HG02943 (cell line): ENCODE data around the gene ZSWIM7.

Experiments used
- ATAC-seq: cut with Tn5 transposase; IDR thresholded peaks from one replicate; pipeline ENCODE4 v1.9.1; 2021; ENCODE audit warnings: mild to moderate bottlenecking, low read depth, moderate library complexity; ENCODE audit not compliant: unreplicated experiment

The ZSWIM7 gene

DNA sequence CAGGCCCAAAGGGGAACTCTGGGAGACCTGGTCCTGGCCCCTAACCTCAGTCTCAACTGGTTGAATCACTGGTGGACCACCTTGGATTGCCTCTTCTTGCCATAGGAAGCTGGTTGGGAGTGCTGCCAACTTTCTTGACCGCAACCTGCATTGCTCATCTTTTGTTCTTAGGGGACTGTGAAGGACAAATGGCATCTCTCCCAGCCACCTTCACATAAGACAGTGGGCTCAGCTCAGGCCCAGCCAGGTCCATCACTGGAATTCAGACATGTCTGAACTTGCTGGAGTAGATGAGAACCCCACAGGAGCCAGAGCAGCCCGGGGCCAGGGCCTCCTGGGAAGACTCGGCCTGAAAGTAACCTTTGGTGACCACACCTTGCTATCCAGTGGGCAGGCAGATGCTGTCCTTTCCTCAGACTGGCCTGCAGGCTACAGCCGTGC, 35.8 kb downstream of the ZSWIM7 start:
- no peak for ATAC-seq

DNA sequence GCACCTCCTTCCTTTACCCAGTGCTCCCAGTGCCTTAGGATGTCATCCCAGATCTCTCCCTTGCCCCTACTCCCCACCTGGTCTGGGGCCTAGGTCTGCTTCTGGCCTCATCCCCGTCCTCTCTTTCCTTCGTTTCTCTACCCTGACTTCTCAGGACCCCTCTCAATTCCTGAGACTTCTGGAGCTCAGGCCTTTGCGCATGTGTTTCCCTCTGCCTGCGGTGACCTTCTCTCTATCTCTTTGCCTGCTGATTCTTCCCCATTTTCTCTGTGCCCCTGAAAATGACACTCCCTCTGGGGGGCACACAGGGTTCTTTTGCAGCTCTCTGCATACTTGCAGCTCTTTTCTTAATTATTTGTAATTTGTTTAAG, 41.0 kb downstream of the ZSWIM7 start:
- no peak for ATAC-seq

DNA sequence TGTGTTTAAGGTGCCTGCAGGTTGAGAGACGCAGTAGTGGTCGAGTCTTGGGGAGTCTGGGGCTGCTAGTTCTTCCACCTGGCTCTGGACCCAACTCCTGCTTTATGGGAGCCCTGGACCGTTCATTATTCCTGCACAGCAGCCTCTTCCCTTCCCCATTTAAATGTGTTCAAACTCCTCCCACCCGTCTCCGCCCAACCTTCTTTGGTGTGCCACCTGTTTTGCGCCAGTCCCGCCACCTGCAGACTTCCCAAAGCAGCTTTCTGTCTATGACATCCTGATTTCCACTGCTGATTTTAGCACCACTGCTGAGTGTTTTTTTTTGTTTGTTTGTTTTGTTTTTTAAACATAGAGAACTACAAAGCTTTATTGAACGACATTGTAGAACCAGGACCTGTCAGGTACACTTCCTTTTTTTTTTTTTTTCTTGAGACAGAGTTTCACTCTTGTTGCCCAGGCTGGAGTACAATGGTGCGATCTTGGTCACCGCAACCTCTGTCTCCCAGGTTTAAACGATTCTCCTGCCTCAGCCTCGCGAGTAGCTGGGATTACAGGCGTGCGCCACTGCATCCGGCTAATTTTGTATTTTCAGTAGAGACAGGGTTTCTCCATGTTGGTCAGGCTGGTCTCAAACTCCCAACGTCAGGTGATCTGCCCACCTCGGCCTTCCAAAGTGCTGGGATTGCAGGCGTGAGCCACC, 41.7 kb downstream of the ZSWIM7 start:
- ATAC-seq = no peak

DNA sequence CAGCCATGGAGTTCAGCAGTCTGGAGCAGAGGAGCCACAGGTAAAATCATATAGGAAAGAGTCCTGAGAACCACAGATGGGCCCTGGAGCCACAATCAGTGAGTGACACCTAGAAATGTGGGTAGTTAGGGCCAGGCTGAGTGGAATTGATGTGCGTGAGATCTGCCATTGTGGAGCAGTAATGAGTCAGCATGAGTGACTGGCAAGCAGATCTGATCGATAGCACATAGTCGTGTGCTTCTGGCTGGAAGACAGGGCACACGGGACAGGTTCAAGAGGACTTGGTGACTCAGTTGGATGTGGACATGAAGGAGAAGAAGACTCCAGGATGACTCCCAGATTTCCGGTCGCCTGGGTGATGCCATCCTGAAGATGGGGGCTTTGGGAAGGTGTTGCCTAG, 42.3 kb downstream of the ZSWIM7 start:
- ATAC-seq = no peak

DNA sequence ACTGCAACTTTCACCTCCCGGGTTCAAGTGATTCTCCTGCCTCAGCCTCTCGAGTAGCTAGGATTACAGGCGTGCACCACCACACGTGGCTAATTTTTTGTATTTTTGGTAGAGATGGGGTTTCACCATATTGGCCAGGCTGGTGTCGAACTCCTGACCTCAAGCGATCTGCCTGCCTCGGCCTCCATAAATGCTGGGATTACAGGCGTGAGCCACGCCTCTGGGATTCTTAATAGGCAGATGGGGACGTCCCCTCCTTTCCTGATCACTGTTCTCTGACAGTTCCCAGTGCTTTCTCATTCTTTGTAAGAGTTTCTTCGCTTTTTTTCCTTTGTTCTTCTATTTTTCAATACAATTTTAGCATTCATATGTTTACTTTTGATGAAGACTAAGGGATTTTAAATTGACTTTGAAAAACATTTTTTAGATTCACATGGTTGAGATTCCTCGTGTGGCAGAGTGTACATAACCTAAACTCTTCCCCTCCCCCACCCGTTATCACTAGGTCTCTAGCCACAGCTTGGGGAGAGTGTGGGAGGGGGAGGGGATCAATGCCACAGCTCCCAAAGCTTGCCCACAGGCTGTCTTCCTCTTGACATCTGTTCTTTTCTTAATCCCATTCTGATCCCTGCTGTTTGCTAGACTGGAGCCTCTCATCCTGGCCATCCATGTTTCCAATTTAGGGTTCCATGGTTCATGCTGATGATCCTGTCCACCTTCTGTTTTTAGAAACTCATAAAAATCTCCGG, 43.5 kb downstream of the ZSWIM7 start:
- no peak for ATAC-seq

DNA sequence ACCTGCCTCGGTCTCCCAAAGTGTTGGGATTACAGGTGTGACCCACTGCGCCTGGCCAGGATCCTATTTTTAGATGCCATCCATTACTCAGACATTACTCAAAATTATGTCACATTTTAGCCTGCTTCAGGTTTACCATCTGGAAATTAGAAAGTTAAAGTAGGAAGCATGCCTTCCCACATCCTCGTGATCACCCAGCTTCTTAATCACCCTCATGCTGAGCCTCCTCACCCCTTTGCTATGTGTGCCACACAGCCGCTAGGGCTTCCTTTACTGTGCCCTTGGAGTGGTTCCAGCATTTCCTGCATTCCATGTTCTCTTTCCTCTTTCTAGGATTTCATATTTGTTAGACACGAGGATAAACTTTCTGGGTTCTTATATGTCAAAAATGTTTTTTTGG, 45.3 kb downstream of the ZSWIM7 start:
- no peak for ATAC-seq

DNA sequence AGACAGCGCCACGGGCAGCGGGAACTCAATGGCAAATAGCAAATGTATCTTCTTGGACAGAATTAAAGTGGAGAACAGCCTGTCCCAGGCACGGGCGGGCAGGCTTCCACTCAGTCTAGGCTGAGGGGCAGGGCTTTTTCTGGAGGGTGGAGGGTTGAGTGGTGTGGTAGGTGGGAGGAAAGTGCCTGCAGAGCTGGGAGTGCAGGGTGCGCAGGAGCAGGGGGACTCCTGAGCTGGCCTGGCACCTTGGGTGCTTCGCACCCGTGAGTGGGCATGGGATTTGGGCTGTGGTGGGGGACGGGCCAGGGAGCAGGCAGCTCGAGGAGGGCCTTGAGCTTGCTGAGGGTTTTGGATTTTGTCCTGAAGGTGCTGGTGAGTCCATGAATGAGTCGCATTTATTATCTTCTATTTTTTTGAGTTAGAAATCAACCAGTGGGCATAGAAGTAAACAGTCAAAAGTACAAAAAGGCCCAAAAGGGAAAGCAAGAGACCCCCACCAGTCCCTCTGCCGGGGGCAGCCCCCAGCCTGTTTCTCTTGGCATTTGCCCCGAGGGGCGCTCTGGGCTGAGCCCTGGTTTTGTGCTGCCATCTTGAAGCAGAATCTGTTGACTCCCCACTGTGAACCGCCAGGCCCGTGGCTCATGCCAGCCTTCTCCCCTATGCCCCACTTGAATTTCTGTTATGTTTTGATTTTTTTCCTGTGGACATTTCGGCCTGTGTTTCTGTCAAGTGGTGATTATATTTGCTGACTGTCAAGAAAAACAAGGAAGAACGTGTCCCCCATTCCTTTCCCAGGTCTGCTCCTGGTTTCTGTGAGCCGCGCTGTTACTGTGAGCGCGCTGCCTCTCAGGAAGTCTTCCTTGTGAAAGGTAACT, 46.4 kb downstream of the ZSWIM7 start:
- ATAC-seq = no peak

DNA sequence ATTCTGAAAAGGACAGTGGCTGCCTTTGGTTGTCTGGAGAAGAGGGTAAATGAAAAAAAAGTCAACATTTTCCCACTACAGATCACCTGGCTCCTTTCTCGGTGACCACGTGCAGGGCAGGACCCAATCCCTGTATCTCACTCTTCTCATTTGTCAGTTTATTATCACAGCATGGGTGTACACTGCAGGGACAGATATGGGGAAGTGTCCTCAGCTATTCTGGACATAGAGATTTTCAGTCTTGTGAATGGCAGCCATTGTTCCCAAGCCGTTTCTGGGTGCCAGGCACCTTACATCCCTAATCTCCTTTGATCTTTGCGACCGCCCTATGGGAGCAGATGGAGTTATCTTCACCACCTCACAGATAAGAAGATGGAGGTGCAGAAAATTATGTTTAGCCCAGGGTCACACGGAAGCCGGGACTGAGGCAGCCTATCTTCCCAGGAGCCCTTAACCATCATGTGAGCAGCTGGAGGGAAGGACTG, 47.4 kb downstream of the ZSWIM7 start:
- no peak for ATAC-seq

DNA sequence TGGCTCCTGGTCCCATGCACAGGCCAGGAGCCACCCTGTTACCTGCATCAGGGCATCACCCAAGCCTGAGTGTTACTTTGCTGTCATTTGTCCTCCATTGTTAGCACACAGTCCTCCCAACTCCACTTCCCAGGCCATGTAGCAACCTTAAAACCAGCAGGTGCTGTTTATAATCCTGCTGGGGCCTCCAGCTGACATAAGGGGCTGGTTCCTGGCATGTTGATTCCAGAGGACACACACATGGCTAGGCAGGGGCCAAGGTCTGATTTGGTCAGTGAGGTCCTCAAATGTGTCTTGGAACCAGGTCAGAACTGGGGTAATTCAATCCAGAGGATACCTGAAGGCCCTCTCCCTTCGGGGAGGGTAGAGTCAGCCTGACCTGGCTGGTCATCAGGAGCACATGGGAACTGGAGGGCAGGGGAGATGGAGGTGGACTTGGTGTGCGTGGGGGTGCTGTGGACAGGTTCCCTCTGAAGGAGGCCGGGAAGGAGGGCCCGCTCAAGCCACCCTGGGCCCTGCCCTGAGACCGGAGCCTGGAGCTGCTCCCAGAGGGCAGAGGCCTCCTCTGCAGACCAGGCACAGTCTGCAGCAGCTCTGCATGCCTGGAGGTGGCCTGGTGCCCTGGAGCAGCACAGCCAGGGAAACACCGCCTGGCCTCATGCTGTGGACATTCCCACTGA, 48.0 kb downstream of the ZSWIM7 start:
- no peak for ATAC-seq

DNA sequence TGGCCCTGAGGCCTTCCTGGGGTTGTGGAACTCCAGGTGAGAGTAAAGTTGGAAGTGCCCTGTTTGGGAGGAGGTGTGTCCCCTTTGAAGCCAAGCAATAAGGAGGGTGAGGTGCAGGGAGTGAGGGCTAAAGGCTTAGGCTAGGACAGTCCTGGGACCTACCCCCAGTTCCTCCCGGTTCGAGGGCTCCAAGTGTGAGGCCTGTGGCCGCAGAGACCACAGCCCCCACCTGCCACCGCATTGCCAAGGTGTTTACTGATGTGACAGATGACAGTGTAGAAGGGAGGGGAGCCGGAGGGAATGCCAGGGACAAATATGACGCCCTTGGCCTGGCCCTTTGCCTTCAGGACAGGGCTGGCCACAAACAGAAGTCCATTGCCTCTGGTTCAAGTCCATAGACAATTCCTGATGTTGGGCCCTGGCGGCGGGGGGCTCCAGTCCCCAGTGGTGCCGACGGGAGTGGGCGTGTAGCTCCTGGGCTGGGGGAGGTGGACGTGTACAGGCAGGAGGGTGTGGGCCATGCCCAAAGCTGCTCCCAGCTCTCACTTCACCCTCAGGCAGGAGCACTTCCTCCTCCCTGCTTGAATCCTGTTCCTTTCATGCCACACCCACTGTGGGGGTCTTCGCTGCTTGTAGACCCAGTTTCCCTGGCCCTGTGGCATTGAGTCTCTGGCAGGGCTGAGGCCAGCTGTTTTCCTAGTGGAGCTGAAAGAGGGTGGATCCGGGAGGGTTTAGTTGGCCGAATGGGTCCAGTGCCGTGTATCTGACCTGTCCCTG, 51.3 kb downstream of the ZSWIM7 start:
- ATAC-seq = no peak

DNA sequence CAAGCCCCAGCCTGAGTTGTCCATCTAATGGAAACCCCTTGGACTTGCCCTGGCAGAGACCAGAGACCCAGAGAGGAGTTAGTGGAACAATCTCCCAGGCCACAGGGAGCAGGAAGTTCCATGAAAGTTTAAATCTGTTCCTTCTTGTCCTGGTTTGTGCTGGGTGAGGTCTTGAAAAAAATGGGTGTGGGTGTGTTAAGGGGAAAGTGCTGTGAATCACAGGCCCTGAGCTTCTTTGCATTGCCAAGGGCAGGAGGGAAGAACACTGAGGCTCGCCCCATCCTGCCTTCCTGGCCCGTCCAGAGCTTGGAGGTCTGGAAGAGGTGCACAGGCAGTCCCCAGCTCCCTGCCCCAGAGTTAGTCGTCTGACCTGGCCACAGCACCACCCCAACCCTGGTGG, 52.2 kb downstream of the ZSWIM7 start:
- no peak for ATAC-seq

DNA sequence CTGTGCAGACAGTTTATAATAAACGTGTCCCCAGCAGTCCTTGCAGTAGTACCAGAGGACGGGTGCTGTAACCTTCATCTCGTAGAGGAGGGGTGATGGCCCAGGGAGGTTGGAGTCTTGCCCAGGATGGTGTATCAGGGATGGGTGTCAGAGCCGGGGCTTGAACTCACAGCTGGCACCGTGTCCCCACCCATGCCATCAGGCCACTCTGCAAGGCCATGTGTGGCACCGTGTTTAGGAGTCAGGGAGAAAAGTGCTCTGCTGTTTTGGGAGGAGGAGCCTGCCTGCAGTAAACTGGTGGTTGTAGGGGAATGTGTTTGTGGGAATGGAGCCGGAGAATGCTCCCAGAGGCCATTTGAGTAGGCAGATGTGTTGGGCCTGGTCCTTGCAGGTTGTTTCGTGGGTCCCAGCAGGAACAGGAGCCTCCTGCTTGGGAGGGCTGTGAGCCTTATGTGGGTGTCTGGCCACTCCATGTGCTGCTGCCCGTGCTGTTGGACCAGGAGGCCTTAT, 52.8 kb downstream of the ZSWIM7 start:
- no peak for ATAC-seq

DNA sequence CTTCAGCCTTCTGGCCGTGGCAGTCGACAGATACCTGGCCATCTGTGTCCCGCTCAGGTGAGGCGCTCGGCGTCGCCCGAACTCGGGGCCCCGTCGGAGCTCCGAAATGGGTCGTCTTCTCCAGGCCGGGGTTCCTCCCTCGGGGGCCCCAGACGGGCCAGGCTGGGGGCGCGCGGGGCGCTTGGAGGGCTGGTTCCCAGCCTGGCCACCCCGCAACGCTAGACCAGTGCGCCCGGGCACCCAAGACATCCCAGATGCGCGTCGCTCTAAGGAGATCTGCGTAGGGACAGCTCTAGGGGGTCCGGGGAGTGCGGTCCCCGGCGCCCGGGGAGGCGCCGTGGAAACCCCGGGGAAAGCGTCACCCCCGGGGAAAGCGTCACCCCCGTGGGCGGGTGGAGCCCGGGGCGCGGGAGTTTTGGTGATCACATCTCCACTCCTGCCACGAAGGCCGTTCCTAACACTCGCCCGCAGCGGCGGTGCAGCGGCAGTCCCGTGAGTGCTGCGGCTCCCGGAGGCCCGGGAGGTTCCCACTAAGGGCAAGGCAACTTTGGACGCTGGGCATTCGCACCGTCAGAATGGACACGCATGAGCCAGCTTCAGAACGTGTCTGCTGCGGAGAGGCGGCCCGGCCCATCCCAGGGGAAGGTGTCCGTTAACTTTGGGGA, 53.8 kb downstream of the ZSWIM7 start:
- ATAC-seq = peak; percentile 14

DNA sequence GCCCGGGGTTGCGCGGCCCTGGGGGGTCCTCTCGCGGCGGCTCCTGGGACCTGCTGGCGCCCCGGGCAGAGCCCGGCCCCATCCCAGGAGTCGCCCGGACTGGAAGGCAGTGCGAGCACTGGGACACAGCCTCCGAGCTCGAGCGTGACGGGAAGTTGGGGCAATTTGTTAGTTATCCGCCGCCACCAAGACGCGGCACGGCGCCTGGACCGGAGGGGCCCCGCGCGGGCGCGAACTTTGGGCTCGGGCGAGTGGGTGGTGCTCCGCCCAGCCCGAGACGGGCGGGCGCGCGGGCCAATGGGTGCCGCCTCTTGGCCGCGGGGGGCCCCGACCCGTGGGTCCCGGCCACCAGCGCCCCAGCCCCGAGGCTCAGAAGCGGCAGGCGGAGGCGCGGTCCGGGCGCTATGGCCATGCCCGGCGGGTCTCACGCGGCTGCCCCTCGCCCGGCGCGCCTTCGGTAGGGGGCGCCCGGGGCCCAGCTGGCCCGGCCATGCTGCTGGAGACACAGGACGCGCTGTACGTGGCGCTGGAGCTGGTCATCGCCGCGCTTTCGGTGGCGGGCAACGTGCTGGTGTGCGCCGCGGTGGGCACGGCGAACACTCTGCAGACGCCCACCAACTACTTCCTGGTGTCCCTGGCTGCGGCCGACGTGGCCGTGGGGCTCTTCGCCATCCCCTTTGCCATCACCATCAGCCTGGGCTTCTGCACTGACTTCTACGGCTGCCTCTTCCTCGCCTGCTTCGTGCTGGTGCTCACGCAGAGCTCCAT, 54.6 kb downstream of the ZSWIM7 start, which contains the start of gene ADORA2B:
Gene ADORA2B (plus strand): TSS at position 372 of the 768 bp plus-strand sequence. CDS start 119 bp downstream, at position 491.
- peak; percentile 56 for ATAC-seq

DNA sequence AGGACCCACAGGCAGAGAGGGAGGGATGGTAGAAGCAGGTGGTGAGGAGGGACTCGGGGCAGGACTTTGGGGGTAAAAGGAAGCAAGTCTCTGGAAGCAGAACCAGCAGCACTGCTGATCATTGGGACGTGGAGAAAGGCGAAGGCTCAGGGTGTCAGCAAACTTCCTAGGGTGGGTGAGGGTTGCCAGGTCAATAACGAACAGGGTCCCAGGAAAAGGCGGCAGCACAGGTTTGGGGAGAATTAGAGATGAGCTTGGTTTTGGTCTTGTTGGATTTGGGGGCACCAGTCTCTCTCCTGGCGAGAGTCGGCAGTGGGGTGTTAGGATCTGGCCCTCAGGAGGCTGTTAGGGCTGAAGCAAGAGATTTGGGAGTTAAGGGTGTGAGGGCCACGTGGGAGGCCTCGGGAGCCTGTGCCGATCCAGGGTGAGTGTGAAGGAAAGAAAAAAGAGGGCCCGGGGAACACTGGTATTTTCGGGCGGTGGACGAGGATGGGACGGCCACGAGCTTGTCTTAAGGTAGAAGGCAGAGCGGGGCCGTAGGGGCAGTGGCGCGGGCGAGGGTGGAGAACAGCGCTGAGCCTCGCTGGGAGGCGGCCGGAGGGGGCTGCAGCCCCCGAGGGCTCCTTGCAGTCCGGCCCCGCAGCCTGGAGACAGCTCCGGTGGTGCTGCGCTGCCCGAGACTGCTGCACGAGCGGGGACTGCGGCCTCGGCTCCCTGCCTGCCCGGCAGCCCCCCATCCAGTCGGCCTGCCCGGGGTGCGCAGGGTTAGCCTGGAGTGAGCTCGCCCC, 55.3 kb downstream of the ZSWIM7 start:
- ATAC-seq = peak; percentile 25

DNA sequence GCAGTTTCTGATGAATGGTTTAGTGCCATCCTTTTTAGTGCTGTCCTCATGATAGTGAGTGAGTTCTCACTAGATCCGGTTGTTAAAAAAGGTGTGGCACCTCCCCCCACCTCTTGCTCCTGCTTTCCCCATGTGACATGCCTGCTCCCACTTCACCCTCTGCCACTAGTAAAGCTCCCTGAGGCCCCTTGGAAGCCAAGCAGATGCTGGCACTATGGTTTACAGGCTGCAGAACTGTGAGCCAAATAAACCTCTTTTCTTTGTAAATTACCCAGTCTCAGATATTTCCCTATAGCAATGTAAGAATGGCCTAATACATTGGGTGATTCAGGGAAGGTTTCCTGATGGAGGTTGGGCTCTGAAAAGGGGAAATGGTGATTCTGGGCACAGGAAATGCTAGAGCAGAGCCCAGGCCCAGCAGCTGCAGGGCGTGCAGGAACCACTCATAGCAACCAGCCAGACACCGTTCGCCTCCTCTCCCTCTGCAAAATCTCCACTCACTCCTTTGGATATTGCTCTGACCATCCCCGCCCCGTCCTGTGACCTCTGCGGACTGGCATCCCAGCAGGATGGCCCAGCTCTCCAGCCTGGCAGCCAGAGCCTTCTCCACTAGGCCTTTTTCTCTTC, 57.2 kb downstream of the ZSWIM7 start:
- no peak for ATAC-seq

DNA sequence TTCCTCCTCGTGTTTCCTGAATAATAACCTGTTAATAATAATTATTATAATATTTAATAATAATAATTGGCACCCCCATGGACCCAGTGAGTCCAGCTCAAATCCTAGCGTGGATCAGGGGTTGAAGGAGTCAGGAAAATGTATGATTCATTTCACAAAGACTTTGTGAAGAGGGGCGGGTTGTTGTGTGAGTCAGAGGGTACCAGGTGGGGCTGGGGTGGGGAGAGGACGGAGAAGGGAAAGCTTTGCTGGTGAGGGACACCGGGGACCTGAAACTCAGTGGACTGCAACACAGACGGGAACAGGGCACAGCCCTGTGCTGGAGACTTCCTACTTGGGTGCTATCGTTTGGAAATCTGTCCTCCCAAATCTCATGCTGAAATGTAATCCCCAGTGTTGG, 57.7 kb downstream of the ZSWIM7 start:
- ATAC-seq = no peak
